Tibial artery (tissue), 4 donors: ENCODE measurements around the gene PERCC1.

Experiments
- DNase-seq, 2 donors: peaks; one replicate each; pipeline ENCODE4 v3.0.0-alpha.2; 2019
- H3K27ac ChIP-seq, 2 donors: fragments of 200-600 bp; sonication (generic) in 1 of 2; 1 replicate in 1 of 2; 2 replicates in 1 of 2; pipeline ENCODE4 v1.5.1; 2018 to 2019; ENCODE audit warnings: mild to moderate bottlenecking in 1 of 2
- H3K27me3 ChIP-seq, 2 donors: fragments of 200-600 bp; sonication (generic) in 1 of 2; one replicate each; pipeline versions ENCODE4 v1.5.1 to v1.6.0; 2016 to 2019
- H3K36me3 ChIP-seq, 3 donors: fragments of 200-600 bp; sonication (generic) in 2 of 3; one replicate each; pipeline ENCODE4 v1.5.1; 2016 to 2019; ENCODE audit warnings: mild to moderate bottlenecking in 2 of 3
- H3K4me1 ChIP-seq, 4 donors: fragments of 200-600 bp; sonication (generic) in 2 of 4; 1 replicate in 3 of 4; 2 replicates in 1 of 4; pipeline ENCODE4 v1.5.1; 2016 to 2019
- H3K4me3 ChIP-seq, 2 donors: fragments of 200-600 bp; sonication (generic) in 1 of 2; 1 replicate in 1 of 2; 2 replicates in 1 of 2; pipeline ENCODE4 v1.5.1; 2018 to 2019; ENCODE audit warnings: mild to moderate bottlenecking in 2 of 2
- H3K9me3 ChIP-seq, 3 donors: fragments of 200-600 bp; sonication (generic) in 1 of 3; one replicate each; pipeline ENCODE4 v1.5.1; 2016 to 2019
- intact Hi-C: fragments of 100-400 bp; cut with DNase I; formaldehyde crosslinking; loops from one replicate; pipeline ENCODE4 v1.15.0; 2023; ENCODE audit warnings: low total_unique reads
- TF ChIP-seq, protein P1 (sequence below), 2 experiments: fragments of 200-600 bp in 1 of 2; fragments of 450-650 bp in 1 of 2; IDR thresholded peaks; one replicate each; pipeline ENCODE4 v1.5.1; 2017 to 2019; ENCODE audit warnings: antibody characterized with exemption in 2 of 2, mild to moderate bottlenecking in 1 of 2, moderate library complexity in 1 of 2

Gene PERCC1

DNA sequence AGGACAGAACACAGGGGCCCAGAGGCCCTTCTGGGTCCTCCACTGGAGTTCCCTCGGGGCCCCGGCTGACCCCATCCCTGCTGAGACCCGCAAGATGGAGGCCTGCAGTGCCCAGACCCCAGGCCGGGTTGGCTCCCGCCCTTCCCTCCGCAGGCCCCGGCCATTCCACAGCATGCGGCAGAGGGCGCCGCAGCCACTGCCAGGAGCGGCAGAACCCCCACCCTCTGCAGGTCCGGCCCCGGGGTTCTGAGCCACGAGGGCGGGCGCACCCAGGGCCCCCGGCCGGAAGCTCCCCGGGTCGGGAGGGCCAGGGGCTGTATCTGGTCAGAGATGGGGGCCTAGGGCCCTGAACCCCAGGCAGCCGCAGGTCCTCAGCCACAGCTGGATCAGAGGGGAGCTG is 2.4 kb upstream of the PERCC1 start:
- Histone ChIP-seq H3K27ac (no peak overlapping the region), H3K36me3 (no peaks in the 10 kb centered on the region), H3K9me3 (no peaks in the 10 kb centered on the region), H3K4me3 (no peak overlapping the region), H3K27me3 (peaks cover 0 to 39% of the 10 kb centered on the region in 2 donors), H3K4me1 (peaks cover 0 to 9% (median 0%) of the 10 kb centered on the region in 4 donors)
- no peak for DNase-seq
- TF ChIP-seq, protein P1, sequence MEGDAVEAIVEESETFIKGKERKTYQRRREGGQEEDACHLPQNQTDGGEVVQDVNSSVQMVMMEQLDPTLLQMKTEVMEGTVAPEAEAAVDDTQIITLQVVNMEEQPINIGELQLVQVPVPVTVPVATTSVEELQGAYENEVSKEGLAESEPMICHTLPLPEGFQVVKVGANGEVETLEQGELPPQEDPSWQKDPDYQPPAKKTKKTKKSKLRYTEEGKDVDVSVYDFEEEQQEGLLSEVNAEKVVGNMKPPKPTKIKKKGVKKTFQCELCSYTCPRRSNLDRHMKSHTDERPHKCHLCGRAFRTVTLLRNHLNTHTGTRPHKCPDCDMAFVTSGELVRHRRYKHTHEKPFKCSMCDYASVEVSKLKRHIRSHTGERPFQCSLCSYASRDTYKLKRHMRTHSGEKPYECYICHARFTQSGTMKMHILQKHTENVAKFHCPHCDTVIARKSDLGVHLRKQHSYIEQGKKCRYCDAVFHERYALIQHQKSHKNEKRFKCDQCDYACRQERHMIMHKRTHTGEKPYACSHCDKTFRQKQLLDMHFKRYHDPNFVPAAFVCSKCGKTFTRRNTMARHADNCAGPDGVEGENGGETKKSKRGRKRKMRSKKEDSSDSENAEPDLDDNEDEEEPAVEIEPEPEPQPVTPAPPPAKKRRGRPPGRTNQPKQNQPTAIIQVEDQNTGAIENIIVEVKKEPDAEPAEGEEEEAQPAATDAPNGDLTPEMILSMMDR (IDR thresholded peaks at IDR 0.05): no peak
- intact Hi-C loops: loop anchor here (10.0 kb wide), 1 partner anchor 46 kb away; the partner anchor contains the start of gene CLCN7

DNA sequence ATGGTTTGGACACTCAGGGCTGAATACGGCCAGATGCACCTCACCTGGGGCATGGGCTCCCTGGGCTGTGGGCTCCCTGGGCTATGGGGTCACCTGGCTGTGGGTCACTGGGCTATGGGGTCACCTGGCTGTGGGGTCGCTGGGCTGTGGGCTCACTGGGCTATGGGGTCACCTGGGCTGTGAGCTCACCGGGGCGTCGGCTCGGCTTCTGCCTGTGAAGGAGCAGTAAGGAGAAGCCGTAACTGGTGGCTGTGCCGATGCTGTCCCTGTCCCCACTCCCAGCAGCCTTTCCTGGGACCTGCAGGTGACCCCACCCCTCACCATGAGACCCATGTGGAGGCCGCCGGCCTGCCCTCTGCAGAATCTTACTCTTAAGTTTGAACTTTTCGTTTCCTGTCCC is 1.9 kb upstream of the PERCC1 start:
- H3K9me3 ChIP-seq: no peaks in the 10 kb centered on the region
- H3K27ac ChIP-seq: no peak overlapping the region
- intact Hi-C loops: loop anchor here (10.0 kb wide), 1 partner anchor 46 kb away; the partner anchor contains the start of gene CLCN7
- DNase-seq: no peak
- peaks cover 0 to 44% of the 10 kb centered on the region in 2 donors for H3K27me3 ChIP-seq
- TF ChIP-seq, protein P1 (IDR thresholded peaks at IDR 0.05): no peak
- no peaks in the 10 kb centered on the region for H3K36me3 ChIP-seq
- H3K4me3 ChIP-seq: no peak overlapping the region
- H3K4me1 ChIP-seq: peaks cover 0 to 9% (median 0%) of the 10 kb centered on the region in 4 donors

DNA sequence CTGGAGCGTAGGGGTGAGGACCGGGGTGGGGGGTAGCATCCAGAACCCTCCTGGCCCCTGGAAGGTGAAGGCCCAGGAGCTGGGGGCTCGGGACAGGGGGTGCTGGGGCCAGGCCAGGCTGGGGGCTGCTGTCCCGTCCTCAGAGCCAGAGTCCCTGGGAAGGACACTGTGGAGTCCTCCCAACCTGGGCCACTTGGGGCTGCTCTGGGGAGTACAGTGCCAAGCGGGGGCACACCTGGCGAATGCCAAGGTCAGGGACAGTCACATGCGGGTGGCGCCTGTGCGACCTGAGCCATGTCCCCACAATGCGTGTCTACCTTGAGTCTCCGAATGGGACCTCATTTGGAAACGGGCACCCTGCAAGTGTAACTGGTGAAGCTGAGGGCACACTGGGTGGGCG is 1.2 kb upstream of the PERCC1 start:
- Histone ChIP-seq H3K27me3 (peaks cover 0 to 50% of the 10 kb centered on the region in 2 donors), H3K27ac (no peak overlapping the region), H3K9me3 (no peaks in the 10 kb centered on the region), H3K36me3 (no peaks in the 10 kb centered on the region), H3K4me3 (no peak overlapping the region), H3K4me1 (peaks cover 0 to 9% (median 0%) of the 10 kb centered on the region in 4 donors)
- intact Hi-C loops: loop anchor here (10.0 kb wide), 1 partner anchor 45 kb away; the partner anchor contains the start of gene CLCN7
- TF ChIP-seq, protein P1 (IDR thresholded peaks at IDR 0.05): no peak
- no peak for DNase-seq

DNA sequence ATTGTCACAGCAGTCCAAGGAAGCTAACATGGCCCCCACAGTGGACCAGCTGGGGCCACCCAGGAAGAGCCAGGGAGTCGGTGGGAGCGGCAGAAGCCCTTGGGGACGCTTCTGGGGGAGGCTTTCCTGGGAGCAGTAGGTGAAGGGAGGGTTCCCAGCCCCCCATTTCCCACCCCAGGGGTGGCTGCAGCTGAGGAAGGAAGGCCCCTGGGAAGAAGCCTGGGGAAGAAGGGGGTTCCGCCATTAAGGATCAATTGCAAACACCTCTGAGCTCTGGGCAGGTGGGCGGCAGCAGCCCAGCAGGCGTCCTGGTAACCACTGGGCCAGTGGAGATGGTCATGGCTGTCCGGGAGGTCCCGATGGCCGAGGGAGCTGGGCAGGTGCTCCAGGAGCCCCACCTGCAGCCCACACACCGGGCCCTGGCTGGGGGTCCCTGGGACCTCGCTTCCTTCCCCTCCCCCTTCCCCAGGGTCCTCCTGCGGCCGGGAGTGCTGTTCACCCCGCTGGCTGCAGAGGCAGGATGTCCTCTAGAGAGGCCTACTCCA is 592 bp upstream of the PERCC1 start:
- H3K4me1 ChIP-seq: peaks cover 0 to 9% (median 0%) of the 10 kb centered on the region in 4 donors
- H3K4me3 ChIP-seq: no peak overlapping the region
- H3K27me3 ChIP-seq: peaks cover 0 to 55% of the 10 kb centered on the region in 2 donors
- intact Hi-C loops: no loop called here
- DNase-seq: no peak
- H3K9me3 ChIP-seq: no peaks in the 10 kb centered on the region
- TF ChIP-seq, protein P1 (IDR thresholded peaks at IDR 0.05): no peak
- H3K36me3 ChIP-seq: peaks cover 0 to 4% (median 0%) of the 10 kb centered on the region in 3 donors
- H3K27ac ChIP-seq: no peak overlapping the region

DNA sequence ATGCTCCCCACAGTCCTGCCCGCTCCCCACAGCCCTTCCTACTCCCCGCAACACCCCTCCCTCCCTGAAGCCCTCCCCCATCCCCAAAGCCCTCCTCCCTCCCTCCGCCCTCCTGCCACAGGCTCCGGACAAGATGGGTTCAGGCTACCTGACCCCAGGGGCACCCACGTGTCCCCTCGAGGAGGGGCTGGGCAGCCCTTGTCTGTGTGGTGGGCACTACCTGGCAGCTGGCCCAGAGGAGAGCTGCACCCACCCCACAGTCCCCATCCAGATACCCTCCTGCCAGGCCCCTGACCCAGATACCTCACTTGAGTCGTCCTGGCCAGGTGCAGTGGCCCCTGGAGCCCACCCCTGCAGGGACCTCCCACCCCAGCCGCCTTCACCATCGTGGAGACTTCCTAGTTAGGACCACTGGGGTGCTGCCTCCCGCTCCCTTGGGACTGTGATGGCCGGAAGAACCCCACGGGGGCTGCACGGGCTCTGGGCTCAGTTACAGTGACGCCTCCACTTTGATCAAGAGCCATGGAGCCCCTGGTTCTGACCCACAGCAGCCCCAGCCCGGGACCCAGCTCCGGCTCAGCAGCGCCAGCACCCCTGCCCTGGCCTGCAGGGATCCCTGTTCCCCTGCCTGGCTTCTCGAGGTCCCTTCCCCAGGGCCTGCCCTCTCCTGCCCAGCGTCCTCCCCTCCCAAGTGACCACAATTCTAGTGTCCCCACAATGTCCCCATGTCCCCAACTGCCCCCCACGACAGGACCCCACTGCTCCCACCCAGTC is 806 bp downstream of the PERCC1 start:
- peaks cover 0 to 55% of the 10 kb centered on the region in 2 donors for H3K27me3 ChIP-seq
- H3K4me1 ChIP-seq: peaks cover 0 to 9% (median 0%) of the 10 kb centered on the region in 4 donors
- peaks cover 0 to 13% (median 0%) of the 10 kb centered on the region in 3 donors for H3K36me3 ChIP-seq
- no peaks in the 10 kb centered on the region for H3K9me3 ChIP-seq
- H3K4me3 ChIP-seq: no peak overlapping the region
- TF ChIP-seq, protein P1 (IDR thresholded peaks at IDR 0.05): no peak
- no peak overlapping the region for H3K27ac ChIP-seq
- no peak for DNase-seq
- intact Hi-C loops: no loop called here
